PC-9 (cell line): ENCODE data around the gene CELF4.

Experiments
- EZH2 ChIP-seq: fragments of 200-600 bp; sonication (generic); IDR thresholded peaks from 2 replicates; pipeline ENCODE4 v1.8.0; 2017; ENCODE audit warnings: antibody characterized with exemption, low read depth
- TF ChIP-seq, protein P1 (sequence below): fragments of 200-600 bp; sonication (generic); conservative IDR thresholded peaks from 2 replicates; pipeline ENCODE4 v1.6.1; 2017; ENCODE audit warnings: mixed run types, antibody characterized with exemption, mild to moderate bottlenecking, moderate library complexity

DNA sequence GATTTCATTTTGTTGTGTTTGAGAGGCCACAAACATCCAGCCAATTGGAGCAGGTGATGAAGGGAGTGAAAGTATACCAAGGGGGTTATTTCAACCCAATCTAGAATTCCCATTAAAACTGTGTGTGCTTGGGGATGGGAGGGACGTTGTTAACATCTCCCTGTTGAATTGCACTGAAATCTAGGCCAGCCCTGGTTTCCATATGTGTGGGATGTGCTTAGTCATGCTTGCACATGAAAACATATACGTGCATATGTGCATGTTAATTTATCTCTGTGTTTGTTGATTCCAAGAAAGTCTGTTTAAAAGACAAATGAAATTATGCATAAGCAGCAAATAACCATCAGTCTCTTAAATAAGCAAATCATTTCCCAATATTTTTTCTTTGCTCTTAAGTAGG is 5.6 kb downstream of the CELF4 start:
- TF ChIP-seq, protein P1, sequence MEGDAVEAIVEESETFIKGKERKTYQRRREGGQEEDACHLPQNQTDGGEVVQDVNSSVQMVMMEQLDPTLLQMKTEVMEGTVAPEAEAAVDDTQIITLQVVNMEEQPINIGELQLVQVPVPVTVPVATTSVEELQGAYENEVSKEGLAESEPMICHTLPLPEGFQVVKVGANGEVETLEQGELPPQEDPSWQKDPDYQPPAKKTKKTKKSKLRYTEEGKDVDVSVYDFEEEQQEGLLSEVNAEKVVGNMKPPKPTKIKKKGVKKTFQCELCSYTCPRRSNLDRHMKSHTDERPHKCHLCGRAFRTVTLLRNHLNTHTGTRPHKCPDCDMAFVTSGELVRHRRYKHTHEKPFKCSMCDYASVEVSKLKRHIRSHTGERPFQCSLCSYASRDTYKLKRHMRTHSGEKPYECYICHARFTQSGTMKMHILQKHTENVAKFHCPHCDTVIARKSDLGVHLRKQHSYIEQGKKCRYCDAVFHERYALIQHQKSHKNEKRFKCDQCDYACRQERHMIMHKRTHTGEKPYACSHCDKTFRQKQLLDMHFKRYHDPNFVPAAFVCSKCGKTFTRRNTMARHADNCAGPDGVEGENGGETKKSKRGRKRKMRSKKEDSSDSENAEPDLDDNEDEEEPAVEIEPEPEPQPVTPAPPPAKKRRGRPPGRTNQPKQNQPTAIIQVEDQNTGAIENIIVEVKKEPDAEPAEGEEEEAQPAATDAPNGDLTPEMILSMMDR = no peak
- no peak for TF ChIP-seq EZH2
